B cell (primary cell): ENCODE results near the gene CDC14A. TPM values are rescaled to one million over a fixed set of nuclear protein-coding genes. Genes with fewer than 3 reads are reported as not detected.

Experiments
- ATAC-seq: fragments of 200-7000 bp; cut with Tn5 transposase; one replicate; pipeline ENCODE4 v1.10.0; 2021; ENCODE audit warnings: low read depth, mild to moderate bottlenecking, moderate number of reproducible peaks, moderate library complexity
- CTCF ChIA-PET: fragments of 350-600 bp; sonication (Branson Sonifier 250); formaldehyde crosslinking; loops from one replicate; lab custom pipeline; 2021; ENCODE audit warnings: antibody characterized with exemption, inconsistent platforms; lab: Charles Lee
- POLR2A ChIA-PET: fragments of 350-600 bp; sonication (Branson Sonifier 250); formaldehyde crosslinking; loops from one replicate; lab custom pipeline; 2021; ENCODE audit warnings: antibody characterized with exemption; lab: Charles Lee
- DNase-seq: peaks from one replicate; pipeline ENCODE4 v3.0.0; 2013
- H2AFZ ChIP-seq: 2 replicates; pipeline ENCODE4 v1.6.1; 2012; ENCODE audit warnings: mild to moderate bottlenecking, low read depth, low read length; ENCODE audit not compliant: insufficient read depth, poor library complexity, severe bottlenecking
- H3K27ac ChIP-seq, 2 donors: 1 replicate in 1 of 2; 2 replicates in 1 of 2; pipeline ENCODE4 v1.5.1; 2012 to 2013; ENCODE audit warnings: low read length in 2 of 2, mild to moderate bottlenecking in 2 of 2, moderate library complexity in 1 of 2
- H3K27me3 ChIP-seq, 4 experiments: fragments of 200-600 bp in 1 of 4; sonication (generic) in 1 of 4; replicated peaks in 1 of 4; 1 replicate in 2 of 4; 2 replicates in 2 of 4; pipeline versions ENCODE4 v1.6.1 to v1.7.0; 2013 to 2016; ENCODE audit warnings: low read length in 3 of 4, mild to moderate bottlenecking in 2 of 4, mixed read lengths in 1 of 4, moderate library complexity in 1 of 4; ENCODE audit not compliant: insufficient read depth in 4 of 4, control insufficient read depth in 3 of 4; ENCODE audit errors: control extremely low read depth in 1 of 4
- H3K36me3 ChIP-seq, 2 experiments: replicated peaks in 1 of 2; 1 replicate in 1 of 2; 2 replicates in 1 of 2; pipeline versions ENCODE4 v1.6.1 to v1.7.1; 2013; ENCODE audit warnings: low read length in 1 of 2; ENCODE audit not compliant: insufficient read depth in 2 of 2, control insufficient read depth in 1 of 2; ENCODE audit errors: control extremely low read depth in 1 of 2, extremely low read depth in 1 of 2
- H3K4me1 ChIP-seq, 2 donors: fragments of 200-600 bp in 1 of 2; sonication (generic) in 1 of 2; 1 replicate in 1 of 2; 2 replicates in 1 of 2; pipeline versions ENCODE4 v1.5.1 to v1.6.1; 2013 to 2017; ENCODE audit warnings: low read length in 2 of 2; ENCODE audit not compliant: control insufficient read depth in 2 of 2, insufficient read depth in 2 of 2
- H3K4me2 ChIP-seq: replicated peaks from 2 replicates; pipeline ENCODE3; 2012; ENCODE audit warnings: mild to moderate bottlenecking, low read depth, low read length; ENCODE audit not compliant: poor library complexity, severe bottlenecking
- H3K4me3 ChIP-seq, 5 experiments: fragments of 200-600 bp in 1 of 5; sonication (generic) in 1 of 5; 1 replicate in 3 of 5; 2 replicates in 2 of 5; pipeline versions ENCODE4 v1.5.1 to v1.7.0; 2011 to 2016; ENCODE audit warnings: low read length in 4 of 5, mild to moderate bottlenecking in 4 of 5, low read depth in 2 of 5, control low read depth in 1 of 5, moderate library complexity in 1 of 5; ENCODE audit not compliant: insufficient read depth in 1 of 5; ENCODE audit errors: control extremely low read depth in 1 of 5, extremely low read depth in 1 of 5
- H3K79me2 ChIP-seq: fragments of 200-600 bp; sonication (generic); one replicate; pipeline ENCODE4 v1.6.0; 2016; ENCODE audit warnings: low read length; ENCODE audit not compliant: control insufficient read depth, insufficient read depth
- H3K9ac ChIP-seq: fragments of 200-600 bp; sonication (generic); 2 replicates; pipeline ENCODE4 v1.6.1; 2017; ENCODE audit warnings: mild to moderate bottlenecking, low read length, moderate library complexity
- H3K9me3 ChIP-seq, 3 donors: one replicate each; pipeline versions ENCODE4 v1.6.1 to v1.7.1; 2013; ENCODE audit warnings: low read length in 2 of 3; ENCODE audit not compliant: control insufficient read depth in 2 of 3, insufficient read depth in 1 of 3; ENCODE audit errors: control extremely low read depth in 1 of 3
- H4K20me1 ChIP-seq: 2 replicates; pipeline ENCODE4 v1.6.0; 2012; ENCODE audit warnings: mild to moderate bottlenecking, low read length; ENCODE audit not compliant: insufficient read depth, control insufficient read depth, poor library complexity, severe bottlenecking
- H3K27ac Mint-ChIP-seq: one replicate; pipeline ENCODE4 v1.8.0; 2021; ENCODE audit warnings: mixed read lengths
- H3K27me3 Mint-ChIP-seq: one replicate; pipeline ENCODE4 v1.8.0; 2021; ENCODE audit warnings: mixed read lengths
- H3K4me1 Mint-ChIP-seq: one replicate; pipeline ENCODE4 v1.8.0; 2021; ENCODE audit warnings: mixed read lengths
- H3K4me3 Mint-ChIP-seq: one replicate; pipeline ENCODE4 v1.8.0; 2021; ENCODE audit warnings: mixed read lengths
- H3K9me3 Mint-ChIP-seq: one replicate; pipeline ENCODE4 v1.8.0; 2022; ENCODE audit warnings: mixed read lengths; ENCODE audit not compliant: insufficient read depth
- CTCF ChIP-seq: fragments of 200-600 bp; IDR thresholded peaks from one replicate; pipeline ENCODE4 v1.8.0; 2022; ENCODE audit warnings: antibody characterized with exemption, mild to moderate bottlenecking
- EZH2 ChIP-seq: IDR thresholded peaks from 2 replicates; pipeline ENCODE4 v1.6.1; 2012; ENCODE audit warnings: borderline replicate concordance, low read depth, mild to moderate bottlenecking, moderate library complexity, low read length; ENCODE audit not compliant: insufficient read depth, poor library complexity, severe bottlenecking
- WGBS: methylation state at CpG from one replicate; pipeline ENCODE4 v1.1.5; 2013; ENCODE audit warnings: missing lambda C conversion rate; ENCODE audit not compliant: insufficient coverage; 5-methylcytosine and 5-hydroxymethylcytosine counted together
- intact Hi-C: fragments of 100-400 bp; cut with micrococcal nuclease; formaldehyde crosslinking; loops from one replicate; pipeline ENCODE4 v1.10.0; 2022
- polyA plus RNA-seq: library from polyadenylated mRNA; depleted of rRNA; stranded (reverse); fragments of >200 nt; gene quantifications from 2 replicates; pipeline ENCODE4 v1.2.3, GENCODE V29; 2012
- total RNA-seq, 2 donors: library from RNA; stranded (reverse); fragments of 120-200 nt in 1 of 2; gene quantifications; 1 replicate in 1 of 2; 2 replicates in 1 of 2; pipeline versions ENCODE4 v1.2.3 to v1.2.4, GENCODE V29; 2013 to 2022

The CDC14A gene
- total and polyA plus RNA-seq, 2 donors (not counting 1 experiment from before 2014, with no cell fraction given), result 6.1 to 41.7 TPM

GRCh38 chr1:100456880-100457279 is 104.6 kb downstream of the CDC14A start:
- H3K4me1 Mint-ChIP-seq, result peaks cover 14% of the 10 kb centered on the region
- Histone ChIP-seq H3K27ac (no peak overlapping the region), H3K4me3 (no peak overlapping the region), H3K4me1 (peaks cover 0 to 13% of the 10 kb centered on the region in 2 donors), H3K79me2 (no peaks in the 10 kb centered on the region), H2AFZ (no peak overlapping the region), H3K27me3 (no peaks in the 10 kb centered on the region), H4K20me1 (no peaks in the 10 kb centered on the region), H3K36me3 (no peaks in the 10 kb centered on the region), H3K4me2 (no peak overlapping the region), H3K9me3 (no peaks in the 10 kb centered on the region), H3K9ac (no peak overlapping the region)
- TF ChIP-seq EZH2, result no peak
- no peak for TF ChIP-seq CTCF
- no peak overlapping the region for H3K4me3 Mint-ChIP-seq
- H3K27ac Mint-ChIP-seq, result no peak overlapping the region
- POLR2A ChIA-PET, result no interaction called here
- DNase-seq (no peak), ATAC-seq (no peak)
- CTCF ChIA-PET, result interaction anchor here (0.6 to 2.5 kb wide), 16 partner anchors 10 to 653 kb away, joined by 3 to 14 read pairs (median 6); partner anchors contain the start of genes CDC14A, SASS6 and TRMT13
- no peaks in the 10 kb centered on the region for H3K27me3 Mint-ChIP-seq
- intact Hi-C loops, result loop anchor here (5.0 to 10.0 kb wide), 2 partner anchors 325 to 422 kb away; partner anchors contain the start of genes SASS6 and TRMT13
- H3K9me3 Mint-ChIP-seq, result no peaks in the 10 kb centered on the region
- no CpG with 5 or more reads among the region's 2 CpGs for WGBS

- Histone ChIP-seq H3K27me3 (no peaks in the 10 kb centered on the region), H2AFZ (no peak overlapping the region), H3K4me1 (peaks cover 0 to 9% of the 10 kb centered on the region in 2 donors), H4K20me1 (no peaks in the 10 kb centered on the region), H3K4me2 (no peak overlapping the region), H3K9ac (no peak overlapping the region), H3K79me2 (no peaks in the 10 kb centered on the region), H3K4me3 (no peak overlapping the region), H3K9me3 (no peaks in the 10 kb centered on the region), H3K27ac (no peak overlapping the region), H3K36me3 (no peaks in the 10 kb centered on the region)
- ATAC-seq, result no peak
- DNase-seq, result no peak
- CTCF ChIA-PET, result interaction anchor here (0.6 to 3.2 kb wide), 11 partner anchors 25 to 597 kb away, joined by 3 to 14 read pairs (median 5); partner anchors contain the start of gene CDC14A
- WGBS, result no CpG with 5 or more reads among the region's 2 CpGs
- POLR2A ChIA-PET, result no interaction called here
- Mint-ChIP-seq H3K4me3 (no peak overlapping the region), H3K4me1 (peaks cover 10% of the 10 kb centered on the region), H3K27ac (no peak overlapping the region), H3K27me3 (no peaks in the 10 kb centered on the region), H3K9me3 (no peaks in the 10 kb centered on the region)
- intact Hi-C loops, result loop anchor here (2.0 to 10.0 kb wide), 4 partner anchors 99 to 423 kb away; partner anchors contain the start of genes SASS6 and TRMT13
- TF ChIP-seq EZH2 (no peak), CTCF (no peak)
Observed at GRCh38 chr1:100457683-100458082, 105.4 kb downstream of the CDC14A start.
